ENCODE data around the gene XPA. TPM values are rescaled to one million over a fixed set of nuclear protein-coding genes. Genes with fewer than 3 reads are reported as not detected.

Gene XPA
- total and polyA plus RNA-seq, 4 donors, result 9.2 to 23.0 (median 10.5) TPM

DNA sequence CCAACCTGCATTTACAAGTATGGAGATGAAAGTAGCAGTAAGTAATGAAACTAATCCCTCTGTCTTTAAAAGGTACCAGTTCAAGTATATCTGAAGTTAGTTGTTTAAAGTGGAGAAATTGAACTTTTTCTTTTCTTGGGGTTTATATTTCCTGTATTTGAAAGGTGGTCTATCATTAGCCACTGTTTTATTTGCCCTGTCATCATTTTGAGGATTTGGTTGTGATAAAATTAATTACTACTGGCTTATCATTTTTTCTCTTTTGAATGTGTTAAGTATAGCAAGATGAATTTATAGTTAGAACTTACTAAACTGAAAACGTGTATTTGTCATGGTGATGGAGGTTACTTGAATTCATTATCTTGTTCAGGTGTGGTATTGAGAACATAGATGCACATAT, 38.4 kb downstream of the XPA start:
- 84 to 94% methylated on average over 1 of the region's 1 CpG for WGBS, 2 donors
- Histone ChIP-seq H3K27me3 (ENCODE audit: control insufficient read depth in 3 of 3, insufficient read depth in 3 of 3, low read length in 2 of 3) (no peaks in the 10 kb centered on the region), H3K9me3 (ENCODE audit: control insufficient read depth in 4 of 4, insufficient read depth in 3 of 4, low read length in 3 of 4) (no peaks in the 10 kb centered on the region), H3K4me3 (no peak overlapping the region), H3K27ac (ENCODE audit: low read depth in 1 of 2, low read length in 1 of 2) (no peak overlapping the region), H3K9ac (ENCODE audit: insufficient read depth in 1 of 2, low read length in 2 of 2) (no peak overlapping the region), H3K36me3 (ENCODE audit: control insufficient read depth in 4 of 4, insufficient read depth in 4 of 4, low read length in 4 of 4) (peaks cover 22 to 63% (median 39%) of the 10 kb centered on the region in 4 donors), H3K4me1 (ENCODE audit: control insufficient read depth in 5 of 5, insufficient read depth in 5 of 5, low read length in 5 of 5) (peaks cover 0 to 4% (median 0%) of the 10 kb centered on the region in 5 donors)
- TF ChIP-seq, protein P1, sequence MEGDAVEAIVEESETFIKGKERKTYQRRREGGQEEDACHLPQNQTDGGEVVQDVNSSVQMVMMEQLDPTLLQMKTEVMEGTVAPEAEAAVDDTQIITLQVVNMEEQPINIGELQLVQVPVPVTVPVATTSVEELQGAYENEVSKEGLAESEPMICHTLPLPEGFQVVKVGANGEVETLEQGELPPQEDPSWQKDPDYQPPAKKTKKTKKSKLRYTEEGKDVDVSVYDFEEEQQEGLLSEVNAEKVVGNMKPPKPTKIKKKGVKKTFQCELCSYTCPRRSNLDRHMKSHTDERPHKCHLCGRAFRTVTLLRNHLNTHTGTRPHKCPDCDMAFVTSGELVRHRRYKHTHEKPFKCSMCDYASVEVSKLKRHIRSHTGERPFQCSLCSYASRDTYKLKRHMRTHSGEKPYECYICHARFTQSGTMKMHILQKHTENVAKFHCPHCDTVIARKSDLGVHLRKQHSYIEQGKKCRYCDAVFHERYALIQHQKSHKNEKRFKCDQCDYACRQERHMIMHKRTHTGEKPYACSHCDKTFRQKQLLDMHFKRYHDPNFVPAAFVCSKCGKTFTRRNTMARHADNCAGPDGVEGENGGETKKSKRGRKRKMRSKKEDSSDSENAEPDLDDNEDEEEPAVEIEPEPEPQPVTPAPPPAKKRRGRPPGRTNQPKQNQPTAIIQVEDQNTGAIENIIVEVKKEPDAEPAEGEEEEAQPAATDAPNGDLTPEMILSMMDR (IDR thresholded peaks at IDR 0.05; ENCODE audit: control extremely low read depth, extremely low read depth), result no peak
- ATAC-seq (ENCODE audit: insufficient read depth, low FRiP score), result no peak
- no peak for DNase-seq

DNA sequence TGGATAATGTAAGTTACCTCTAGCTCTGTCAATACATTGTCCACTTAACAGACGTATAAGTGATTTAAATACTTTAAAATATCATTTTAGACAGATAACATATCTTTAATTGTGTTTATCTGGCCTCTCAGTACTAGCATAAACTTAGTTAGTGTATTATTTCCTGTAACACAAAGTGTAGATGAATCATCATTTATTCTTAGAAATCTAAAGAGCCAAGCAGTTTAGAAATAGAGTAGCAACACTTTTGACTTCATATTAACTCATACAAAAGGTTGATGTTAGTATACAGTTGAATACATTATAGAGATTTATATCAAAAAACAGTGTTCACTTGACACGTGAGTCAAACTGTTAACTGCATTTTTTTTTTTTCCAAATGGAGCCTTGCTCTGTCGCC, 45.5 kb downstream of the XPA start:
- Histone ChIP-seq H3K27me3 (ENCODE audit: control insufficient read depth in 3 of 3, insufficient read depth in 3 of 3, low read length in 2 of 3) (no peaks in the 10 kb centered on the region), H3K36me3 (ENCODE audit: control insufficient read depth in 4 of 4, insufficient read depth in 4 of 4, low read length in 4 of 4) (peaks cover 16 to 47% (median 25%) of the 10 kb centered on the region in 4 donors), H3K9ac (ENCODE audit: insufficient read depth in 1 of 2, low read length in 2 of 2) (no peak overlapping the region), H3K9me3 (ENCODE audit: control insufficient read depth in 4 of 4, insufficient read depth in 3 of 4, low read length in 3 of 4) (no peaks in the 10 kb centered on the region), H3K4me3 (no peak overlapping the region), H3K27ac (ENCODE audit: low read depth in 1 of 2, low read length in 1 of 2) (no peak overlapping the region), H3K4me1 (ENCODE audit: control insufficient read depth in 5 of 5, insufficient read depth in 5 of 5, low read length in 5 of 5) (peaks cover 0 to 4% (median 0%) of the 10 kb centered on the region in 5 donors)
- DNase-seq (no peak), ATAC-seq (ENCODE audit: insufficient read depth, low FRiP score) (no peak)
- 74 to 77% methylated on average over 3 of the region's 3 CpGs for WGBS, 2 donors
- TF ChIP-seq, protein P1 (IDR thresholded peaks at IDR 0.05; ENCODE audit: control extremely low read depth, extremely low read depth), result no peak

GRCh38 chr9:97647996-97648395, 49.1 kb downstream of the XPA start:
- peaks cover 0 to 4% (median 0%) of the 10 kb centered on the region in 5 donors for H3K4me1 ChIP-seq (ENCODE audit: control insufficient read depth in 5 of 5, insufficient read depth in 5 of 5, low read length in 5 of 5)
- no peak overlapping the region for H3K9ac ChIP-seq (ENCODE audit: insufficient read depth in 1 of 2, low read length in 2 of 2)
- no peaks in the 10 kb centered on the region for H3K27me3 ChIP-seq (ENCODE audit: control insufficient read depth in 3 of 3, insufficient read depth in 3 of 3, low read length in 2 of 3)
- no peak overlapping the region for H3K27ac ChIP-seq (ENCODE audit: low read depth in 1 of 2, low read length in 1 of 2)
- TF ChIP-seq, protein P1 (IDR thresholded peaks at IDR 0.05; ENCODE audit: control extremely low read depth, extremely low read depth), result no peak
- ATAC-seq (ENCODE audit: insufficient read depth, low FRiP score), result no peak
- H3K36me3 ChIP-seq (ENCODE audit: control insufficient read depth in 4 of 4, insufficient read depth in 4 of 4, low read length in 4 of 4), result peaks cover 9 to 44% (median 26%) of the 10 kb centered on the region in 4 donors
- WGBS, 2 donors, result 94 to 96% methylated on average over 5 of the region's 5 CpGs
- no peaks in the 10 kb centered on the region for H3K9me3 ChIP-seq (ENCODE audit: control insufficient read depth in 4 of 4, insufficient read depth in 3 of 4, low read length in 3 of 4)
- no peak for DNase-seq
- no peak overlapping the region for H3K4me3 ChIP-seq

DNA sequence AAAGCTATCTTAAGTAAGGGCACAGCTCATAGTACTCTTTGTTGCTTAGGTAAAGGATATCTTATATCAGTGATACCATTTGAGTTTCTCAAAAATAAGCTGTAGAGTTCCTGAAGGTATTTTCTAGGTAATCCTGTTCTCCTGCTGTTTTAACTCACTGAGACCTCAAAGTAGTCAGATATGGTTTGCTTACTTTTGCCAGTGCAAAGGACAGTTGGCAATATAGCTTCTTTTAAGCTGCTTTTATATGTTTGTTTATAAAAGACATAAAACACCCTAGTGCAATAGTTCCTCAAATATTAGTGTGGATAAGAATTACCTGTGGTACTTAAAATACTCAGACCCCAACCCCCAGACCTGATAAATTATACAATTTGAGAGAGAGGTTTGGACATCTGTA, 51.4 kb downstream of the XPA start:
- DNase-seq, result no peak
- peaks cover 9 to 42% (median 25%) of the 10 kb centered on the region in 4 donors for H3K36me3 ChIP-seq (ENCODE audit: control insufficient read depth in 4 of 4, insufficient read depth in 4 of 4, low read length in 4 of 4)

More for the DNA sequence above, 51.4 kb downstream of the XPA start:
- TF ChIP-seq, protein P1 (IDR thresholded peaks at IDR 0.05; ENCODE audit: control extremely low read depth, extremely low read depth), result no peak
- H3K27ac ChIP-seq (ENCODE audit: low read depth in 1 of 2, low read length in 1 of 2), result no peak overlapping the region
- no peaks in the 10 kb centered on the region for H3K27me3 ChIP-seq (ENCODE audit: control insufficient read depth in 3 of 3, insufficient read depth in 3 of 3, low read length in 2 of 3)
- H3K4me1 ChIP-seq (ENCODE audit: control insufficient read depth in 5 of 5, insufficient read depth in 5 of 5, low read length in 5 of 5), result peaks cover 0 to 4% (median 0%) of the 10 kb centered on the region in 5 donors
- no peak for ATAC-seq (ENCODE audit: insufficient read depth, low FRiP score)
- H3K9ac ChIP-seq (ENCODE audit: insufficient read depth in 1 of 2, low read length in 2 of 2), result no peak overlapping the region
- no peaks in the 10 kb centered on the region for H3K9me3 ChIP-seq (ENCODE audit: control insufficient read depth in 4 of 4, insufficient read depth in 3 of 4, low read length in 3 of 4)
- no peak overlapping the region for H3K4me3 ChIP-seq

All from lung (tissue), 12 donors.